Measurements from ENCODE around the gene CCDC17. TPM values are rescaled to one million over a fixed set of nuclear protein-coding genes. Genes with fewer than 3 reads are reported as not detected.

The CCDC17 gene
- total and polyA plus RNA-seq, 2 of the 8 experiments (the other 6 are each of a cell fraction or from before 2014, with no cell fraction given): 0.95 to 2.0 TPM

GRCh38 chr1:45656573-45657226 is 32.8 kb upstream of the CCDC17 start:
- no peak overlapping the region for H2AK5ac ChIP-seq (ENCODE audit: low read depth, low read length)
- H2BK15ac ChIP-seq (ENCODE audit: low read length): no peak overlapping the region
- H3K18ac ChIP-seq (ENCODE audit: extremely low read depth, low read length): no peak overlapping the region
- H2BK5ac ChIP-seq (ENCODE audit: low read depth, low read length): no peak overlapping the region
- H3K56ac ChIP-seq (replicated peaks; ENCODE audit: insufficient read length, low read depth, low read length): no peak overlapping the region
- H3K4me3 ChIP-seq (ENCODE audit: extremely low read depth in 1 of 4, insufficient read depth in 2 of 4, low read depth in 3 of 4, low read length in 4 of 4): no peak overlapping the region
- no peak overlapping the region for H4K91ac ChIP-seq (replicated peaks; ENCODE audit: insufficient read length, low read length)
- no peak overlapping the region for H3K9ac ChIP-seq (replicated peaks in 1 of 4; ENCODE audit: extremely low read depth in 1 of 4, low read depth in 3 of 4, low read length in 3 of 4)
- H3K79me2 ChIP-seq (ENCODE audit: control insufficient read depth in 1 of 2, insufficient read depth in 2 of 2, low read length in 2 of 2): peaks cover 0 to 21% of the 10 kb centered on the region in 2 experiments; a peak in 3 of 4 replicates
- POLR2A ChIA-PET (ENCODE audit: partially characterized antibody): interaction anchor here (0.6 to 1.6 kb wide), 3 partner anchors 9 to 259 kb away, joined by 3 to 5 read pairs (median 5); partner anchors contain the start of gene CCDC17
- no peak overlapping the region; the same call in 1 of the 2 replicates for H4K8ac ChIP-seq (ENCODE audit: extremely low read depth, insufficient read depth, low read length)
- no peak for FAIRE-seq
- H2BK20ac ChIP-seq (ENCODE audit: low read length): no peak overlapping the region
- H3K14ac ChIP-seq (ENCODE audit: insufficient read length): no peak overlapping the region
- 99% methylated on average over 3 of the region's 3 CpGs; no CpG with 5 or more reads in 1 of the 2 experiments for WGBS, 2 experiments (ENCODE audit: extremely low coverage in 1 of 2, insufficient coverage in 1 of 2, insufficient read length in 1 of 2, insufficient replicate concordance in 2 of 2, low coverage in 1 of 2, low lambda C conversion rate in 2 of 2, missing lambda C conversion rate in 1 of 2)
- H3K4ac ChIP-seq (replicated peaks; ENCODE audit: insufficient read length, low read depth, low read length): no peak overlapping the region
- H2BK12ac ChIP-seq (ENCODE audit: low read depth, low read length): no peak overlapping the region
- H3K4me2 ChIP-seq (ENCODE audit: insufficient read depth in 1 of 2, low read depth in 2 of 2, low read length in 2 of 2): no peak overlapping the region
- no peak overlapping the region for H3K23ac ChIP-seq (ENCODE audit: insufficient read length)
- no peak overlapping the region for H2BK120ac ChIP-seq (replicated peaks; ENCODE audit: low read depth, low read length)
- H3K36me3 ChIP-seq (ENCODE audit: control insufficient read depth in 2 of 4, insufficient read depth in 4 of 4, low read length in 3 of 4): peaks cover 30 to 91% (median 61%) of the 10 kb centered on the region in 4 experiments
- CTCF ChIA-PET (ENCODE audit: partially characterized antibody): interaction anchor here (0.6 kb wide), 1 partner anchor 657 kb away, joined by 3 read pairs; no protein-coding TSS in a partner anchor
- no peaks in the 10 kb centered on the region for H3K23me2 ChIP-seq (ENCODE audit: low read depth, low read length)
- H3K4me1 ChIP-seq (replicated peaks in 1 of 4; ENCODE audit: control insufficient read depth in 3 of 4, insufficient read depth in 4 of 4, low read length in 3 of 4): no peaks in the 10 kb centered on the region
- H2AFZ ChIP-seq (ENCODE audit: low read length): no peak overlapping the region
- no peaks in the 10 kb centered on the region for H3K9me3 ChIP-seq (ENCODE audit: insufficient read depth in 2 of 2, low read depth in 1 of 2, low read length in 1 of 2)
- H4K5ac ChIP-seq (ENCODE audit: insufficient read length, low read depth, low read length): no peak overlapping the region
- no peak overlapping the region for H3K27ac ChIP-seq (ENCODE audit: low read depth, low read length)
- no peaks in the 10 kb centered on the region for H3K27me3 ChIP-seq (replicated peaks in 1 of 4; ENCODE audit: control insufficient read depth in 3 of 4, extremely low read depth in 1 of 4, insufficient read depth in 3 of 4, low read length in 3 of 4)
- DNase-seq (ENCODE audit: low read depth in 1 of 2, low spot score in 2 of 2): no peak
- H4K20me1 ChIP-seq (replicated peaks in 1 of 2; ENCODE audit: control insufficient read depth in 1 of 2, insufficient read depth in 2 of 2, low read length in 2 of 2): peaks cover 2 to 6% of the 10 kb centered on the region in 2 experiments
- no peaks in the 10 kb centered on the region; the same call in 1 of the 2 replicates for H3K79me1 ChIP-seq (ENCODE audit: low read depth, low read length)
- TF ChIP-seq, protein P1, sequence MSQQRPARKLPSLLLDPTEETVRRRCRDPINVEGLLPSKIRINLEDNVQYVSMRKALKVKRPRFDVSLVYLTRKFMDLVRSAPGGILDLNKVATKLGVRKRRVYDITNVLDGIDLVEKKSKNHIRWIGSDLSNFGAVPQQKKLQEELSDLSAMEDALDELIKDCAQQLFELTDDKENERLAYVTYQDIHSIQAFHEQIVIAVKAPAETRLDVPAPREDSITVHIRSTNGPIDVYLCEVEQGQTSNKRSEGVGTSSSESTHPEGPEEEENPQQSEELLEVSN (IDR thresholded peaks at IDR 0.05): no peak
- TF ChIP-seq RBBP5 (IDR thresholded peaks at IDR 0.05; ENCODE audit: borderline replicate concordance, low read depth, low read length) (no peak), CEBPB (IDR thresholded peaks at IDR 0.05; ENCODE audit: low read depth, low read length) (no peak), TBP (IDR thresholded peaks at IDR 0.05; ENCODE audit: low read depth, low read length) (no peak), CBX8 (IDR thresholded peaks at IDR 0.05; ENCODE audit: borderline replicate concordance, low read depth, low read length) (no peak), TEAD4 (IDR thresholded peaks at IDR 0.05; ENCODE audit: low read depth, low read length) (no peak), RXRA (IDR thresholded peaks at IDR 0.05; ENCODE audit: insufficient read depth, low read depth, low read length) (no peak), YY1 (IDR thresholded peaks at IDR 0.05; ENCODE audit: low read depth, low read length) (no peak)
